Suprapubic skin (tissue), 4 donors: ENCODE results near the gene COG1.

Experiments
- EP300 ChIP-seq: sonication (generic); formaldehyde crosslinking; IDR thresholded peaks from one replicate; pipeline ENCODE4 v1.6.1; 2017; ENCODE audit warnings: antibody characterized with exemption
- POLR2A ChIP-seq, 2 donors: fragments of 450-650 bp; IDR thresholded peaks; one replicate each; pipeline ENCODE4 v1.6.1; 2017; ENCODE audit warnings: antibody characterized with exemption in 2 of 2, mild to moderate bottlenecking in 2 of 2, moderate library complexity in 2 of 2
- POLR2AphosphoS5 ChIP-seq, 3 donors: sonication (generic); formaldehyde crosslinking; IDR thresholded peaks; one replicate each; pipeline ENCODE4 v1.6.1; 2017; ENCODE audit warnings: antibody characterized with exemption in 3 of 3
- TF ChIP-seq, protein P1 (sequence below), 2 donors: fragments of 200-600 bp in 1 of 2; fragments of 450-650 bp in 1 of 2; sonication (generic) in 1 of 2; IDR thresholded peaks; one replicate each; pipeline ENCODE4 v1.5.1; 2016 to 2019; ENCODE audit warnings: antibody characterized with exemption in 2 of 2, mild to moderate bottlenecking in 1 of 2, moderate library complexity in 1 of 2

- no peak for TF ChIP-seq EP300
- TF ChIP-seq, protein P1, sequence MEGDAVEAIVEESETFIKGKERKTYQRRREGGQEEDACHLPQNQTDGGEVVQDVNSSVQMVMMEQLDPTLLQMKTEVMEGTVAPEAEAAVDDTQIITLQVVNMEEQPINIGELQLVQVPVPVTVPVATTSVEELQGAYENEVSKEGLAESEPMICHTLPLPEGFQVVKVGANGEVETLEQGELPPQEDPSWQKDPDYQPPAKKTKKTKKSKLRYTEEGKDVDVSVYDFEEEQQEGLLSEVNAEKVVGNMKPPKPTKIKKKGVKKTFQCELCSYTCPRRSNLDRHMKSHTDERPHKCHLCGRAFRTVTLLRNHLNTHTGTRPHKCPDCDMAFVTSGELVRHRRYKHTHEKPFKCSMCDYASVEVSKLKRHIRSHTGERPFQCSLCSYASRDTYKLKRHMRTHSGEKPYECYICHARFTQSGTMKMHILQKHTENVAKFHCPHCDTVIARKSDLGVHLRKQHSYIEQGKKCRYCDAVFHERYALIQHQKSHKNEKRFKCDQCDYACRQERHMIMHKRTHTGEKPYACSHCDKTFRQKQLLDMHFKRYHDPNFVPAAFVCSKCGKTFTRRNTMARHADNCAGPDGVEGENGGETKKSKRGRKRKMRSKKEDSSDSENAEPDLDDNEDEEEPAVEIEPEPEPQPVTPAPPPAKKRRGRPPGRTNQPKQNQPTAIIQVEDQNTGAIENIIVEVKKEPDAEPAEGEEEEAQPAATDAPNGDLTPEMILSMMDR (IDR thresholded peaks at IDR 0.05), result no peak
- TF ChIP-seq POLR2A (IDR thresholded peaks at IDR 0.05), result no peak
- TF ChIP-seq POLR2AphosphoS5 (IDR thresholded peaks at IDR 0.05), result no peak
Observed at GRCh38 chr17:73148540-73149334, 44.1 kb upstream of the COG1 start.
